Measurements from ENCODE around the gene DOCK4. TPM values are rescaled to one million over a fixed set of nuclear protein-coding genes. Genes with fewer than 3 reads are reported as not detected.
"Not testable (repeated sequence)": the region's sequence is repeated elsewhere in the genome, so short reads cannot be mapped to it uniquely, and the experiment has no call there.

Gene DOCK4
- total RNA-seq, 1 donor from 2014 or later = 13.9 TPM

GRCh38 chr7:112140600-112140999, 65.6 kb downstream of the DOCK4 start:
- ATAC-seq (no peak), DNase-seq (no peak)
- intact Hi-C loops (cut with micrococcal nuclease) = no loop called here

- DNase-seq = no peak
- no peak for ATAC-seq
- intact Hi-C loops (cut with micrococcal nuclease) = no loop called here
Measured at GRCh38 chr7:112138938-112139337, 67.3 kb downstream of the DOCK4 start.

- intact Hi-C loops (cut with micrococcal nuclease) = no loop called here
- no peak for ATAC-seq
- no peak for DNase-seq
Measured at GRCh38 chr7:112138325-112138852, 67.8 kb downstream of the DOCK4 start.

GRCh38 chr7:112137141-112138101, 68.8 kb downstream of the DOCK4 start:
- no peak for DNase-seq
- ATAC-seq = no peak
- intact Hi-C loops (cut with micrococcal nuclease) = no loop called here

GRCh38 chr7:112136271-112137008, 69.8 kb downstream of the DOCK4 start:
- ATAC-seq (no peak), DNase-seq (no peak)
- intact Hi-C loops (cut with micrococcal nuclease) = no loop called here

GRCh38 chr7:112135815-112136214, 70.4 kb downstream of the DOCK4 start:
- DNase-seq (no peak), ATAC-seq (no peak)
- intact Hi-C loops (cut with micrococcal nuclease) = no loop called here

GRCh38 chr7:112134039-112134438, 72.2 kb downstream of the DOCK4 start:
- ATAC-seq (no peak), DNase-seq (no peak)
- intact Hi-C loops (cut with micrococcal nuclease) = no loop called here

- ATAC-seq = peak; percentile 62
- intact Hi-C loops (cut with micrococcal nuclease) = no loop called here
- DNase-seq = peak; percentile 37
Measured at GRCh38 chr7:112133328-112133727, 72.9 kb downstream of the DOCK4 start.

- DNase-seq (no peak), ATAC-seq (peak; percentile 14)
- intact Hi-C loops (cut with micrococcal nuclease) = no loop called here
Measured at GRCh38 chr7:112132051-112132694, 74.0 kb downstream of the DOCK4 start.

GRCh38 chr7:112130729-112131410, 75.3 kb downstream of the DOCK4 start:
- intact Hi-C loops (cut with micrococcal nuclease) = no loop called here
- ATAC-seq (peak; percentile 21), DNase-seq (no peak)

GRCh38 chr7:112129655-112130323, 76.4 kb downstream of the DOCK4 start:
- peak; percentile 28 for DNase-seq
- ATAC-seq = peak; percentile 52
- intact Hi-C loops (cut with micrococcal nuclease) = no loop called here

- ATAC-seq = peak; percentile 58
- DNase-seq; intact Hi-C loops (cut with micrococcal nuclease): not testable (repeated sequence)
Measured at GRCh38 chr7:112128461-112129425, 77.5 kb downstream of the DOCK4 start.

GRCh38 chr7:112128041-112128440, 78.2 kb downstream of the DOCK4 start:
- DNase-seq; intact Hi-C loops (cut with micrococcal nuclease); ATAC-seq: not testable (repeated sequence)

- DNase-seq (no peak), ATAC-seq (no peak)
- intact Hi-C loops (cut with micrococcal nuclease) = no loop called here
Measured at GRCh38 chr7:112125250-112125649, 80.9 kb downstream of the DOCK4 start.

GRCh38 chr7:112124061-112124766, 82.0 kb downstream of the DOCK4 start:
- no peak for ATAC-seq
- intact Hi-C loops (cut with micrococcal nuclease) = no loop called here
- DNase-seq = no peak

- intact Hi-C loops (cut with micrococcal nuclease) = no loop called here
- no peak for DNase-seq
- ATAC-seq = no peak
Measured at GRCh38 chr7:112122798-112123197, 83.4 kb downstream of the DOCK4 start.

GRCh38 chr7:112122144-112122543, 84.1 kb downstream of the DOCK4 start:
- intact Hi-C loops (cut with micrococcal nuclease) = no loop called here
- no peak for ATAC-seq
- DNase-seq = no peak
